NOMO-1 (cell line): ENCODE results near the gene TNS1.
"Not testable (repeated sequence)": the region's sequence is repeated elsewhere in the genome, so short reads cannot be mapped to it uniquely, and the experiment has no call there.

Experiments used
- DNase-seq, 2 experiments: peaks; one replicate each; lab custom pipeline; 2025; ENCODE audit not compliant: unreplicated experiment in 2 of 2; lab: John Stamatoyannopoulos, UW

The TNS1 gene

DNA sequence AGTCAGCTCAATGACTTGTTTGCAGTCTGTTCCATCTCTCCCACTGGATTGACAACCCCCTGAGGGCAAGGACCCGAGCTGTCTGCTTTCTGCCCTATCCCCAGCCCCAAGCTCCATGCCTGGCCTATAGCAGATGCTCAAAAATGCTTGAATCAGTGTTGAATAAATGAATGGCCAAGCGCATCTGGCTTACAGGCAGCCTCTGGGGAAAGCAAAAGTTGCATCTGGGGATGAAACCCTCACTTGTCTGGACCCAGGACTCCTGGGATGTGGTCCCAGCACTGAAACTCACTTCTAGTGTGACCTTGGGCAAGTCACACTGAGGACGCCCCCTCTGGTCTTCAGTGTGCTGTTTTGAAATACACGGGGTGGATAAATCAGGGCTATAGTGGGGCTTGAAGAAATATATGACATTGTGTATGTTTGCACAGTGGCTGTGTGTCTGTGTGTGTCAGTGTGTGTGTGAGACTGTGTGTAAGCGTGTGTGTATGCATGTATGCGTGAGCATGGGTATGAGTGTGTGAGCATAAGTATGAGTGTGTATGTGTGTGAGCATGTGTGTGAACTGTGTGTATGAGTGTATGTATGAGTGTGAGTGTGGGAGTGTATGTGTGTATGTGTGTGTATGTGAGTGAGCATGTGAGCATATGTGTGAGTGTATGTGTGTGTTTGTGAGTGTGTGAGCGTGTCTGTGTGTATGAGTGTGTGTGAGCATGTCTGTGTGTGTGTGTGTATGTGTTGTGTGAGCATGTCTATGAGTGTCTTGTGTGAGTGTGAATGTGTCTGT lies 27.8 kb upstream of the TNS1 start:
- DNase-seq = no peak

DNA sequence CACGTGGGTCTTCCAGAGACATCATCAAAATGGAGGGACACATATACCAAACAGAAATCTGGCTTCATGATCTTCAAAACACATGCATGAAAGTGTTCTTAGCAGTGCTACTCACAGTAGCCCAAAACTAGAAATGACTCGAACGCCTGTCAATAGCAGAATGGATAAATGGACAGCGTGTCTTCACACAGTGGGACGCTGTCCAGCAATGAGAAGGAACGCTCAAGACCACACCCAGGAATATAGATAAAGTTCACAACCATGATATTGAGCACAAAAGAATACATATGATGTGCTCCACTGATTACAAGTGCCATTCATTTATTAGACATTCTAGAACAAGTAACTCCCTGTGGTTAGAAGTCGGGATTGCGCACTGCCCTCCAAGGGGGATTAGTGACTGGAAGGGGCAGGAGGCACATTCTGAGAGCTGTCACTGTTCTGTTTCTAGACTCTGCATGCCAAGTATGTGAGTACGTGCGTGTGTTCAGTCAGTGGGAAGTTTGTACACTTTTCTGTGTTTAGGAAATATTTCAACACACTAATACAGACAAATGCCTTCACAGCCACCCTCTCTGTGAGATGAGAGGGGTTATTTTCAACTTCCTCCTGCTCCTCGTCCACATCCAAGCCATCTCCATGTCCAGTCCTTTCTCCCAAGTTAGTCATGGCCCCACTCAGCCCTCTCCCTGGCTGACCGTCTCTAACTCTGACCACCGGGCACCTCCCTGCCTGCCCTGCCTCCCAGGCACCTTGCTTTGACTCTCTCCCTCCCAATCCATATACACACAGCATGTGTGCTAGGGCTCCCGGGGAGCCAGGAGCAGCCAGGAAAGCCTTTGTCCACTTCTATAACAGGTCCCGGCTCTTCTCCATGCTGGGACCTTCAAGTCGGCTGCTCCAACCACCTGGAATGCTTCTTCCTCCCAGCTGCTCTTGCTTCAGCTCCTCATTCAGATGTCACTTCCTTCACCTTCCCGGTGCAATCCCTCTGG lies 26.9 kb upstream of the TNS1 start:
- DNase-seq = no peak

DNA sequence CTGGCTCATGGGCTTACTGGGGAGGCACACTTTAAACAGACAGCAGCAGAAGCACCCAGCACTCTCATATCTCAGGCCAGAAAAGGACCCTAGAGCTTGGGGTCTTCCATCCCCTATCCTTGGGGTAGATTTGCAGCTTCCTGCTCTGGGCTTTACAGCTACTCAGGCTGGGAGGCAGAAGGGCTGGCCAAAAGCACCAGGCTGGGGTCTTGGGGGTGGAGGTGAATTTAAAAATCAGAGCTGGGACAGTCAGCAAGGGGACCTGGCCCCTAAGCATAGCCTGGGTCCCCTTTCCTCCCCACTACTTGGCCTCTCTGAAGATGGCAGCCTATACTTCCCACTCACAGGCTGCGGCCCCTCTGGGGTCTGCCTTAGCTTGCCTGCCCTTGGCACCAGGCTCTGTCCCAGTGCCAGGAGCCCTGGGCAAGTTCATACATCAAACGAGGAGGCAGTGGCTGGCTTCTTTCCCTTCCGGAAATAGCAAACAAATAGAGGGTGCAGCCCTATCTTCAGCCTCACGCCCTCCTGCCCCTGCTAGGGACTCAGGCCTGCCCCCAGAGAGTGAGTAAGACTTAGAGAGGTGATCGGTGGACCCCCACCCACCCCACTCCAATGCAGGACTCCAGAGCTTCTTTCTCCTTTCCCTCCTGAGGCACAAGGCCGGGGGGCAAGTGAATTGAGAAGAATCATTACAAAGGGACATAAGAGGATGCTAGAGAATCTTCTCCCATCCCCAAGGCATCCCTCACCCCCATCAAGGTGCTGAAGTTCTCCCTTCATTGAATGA lies 26.0 kb upstream of the TNS1 start:
- no peak for DNase-seq

DNA sequence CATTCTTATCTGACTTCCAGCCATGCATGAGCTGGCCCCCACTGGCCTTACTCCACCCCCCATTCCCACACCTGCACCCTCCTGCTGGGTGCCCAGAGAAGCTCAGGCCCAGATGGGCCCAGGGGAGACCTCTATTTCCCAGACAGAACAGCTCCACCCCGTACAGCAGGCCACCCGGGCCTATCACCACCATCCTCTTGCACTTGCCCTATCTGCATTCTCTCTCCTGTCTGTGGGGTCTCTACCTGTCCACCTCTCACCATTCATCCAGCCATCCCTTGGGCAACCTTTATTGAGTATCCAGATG lies 25.3 kb upstream of the TNS1 start:
- no peak for DNase-seq

DNA sequence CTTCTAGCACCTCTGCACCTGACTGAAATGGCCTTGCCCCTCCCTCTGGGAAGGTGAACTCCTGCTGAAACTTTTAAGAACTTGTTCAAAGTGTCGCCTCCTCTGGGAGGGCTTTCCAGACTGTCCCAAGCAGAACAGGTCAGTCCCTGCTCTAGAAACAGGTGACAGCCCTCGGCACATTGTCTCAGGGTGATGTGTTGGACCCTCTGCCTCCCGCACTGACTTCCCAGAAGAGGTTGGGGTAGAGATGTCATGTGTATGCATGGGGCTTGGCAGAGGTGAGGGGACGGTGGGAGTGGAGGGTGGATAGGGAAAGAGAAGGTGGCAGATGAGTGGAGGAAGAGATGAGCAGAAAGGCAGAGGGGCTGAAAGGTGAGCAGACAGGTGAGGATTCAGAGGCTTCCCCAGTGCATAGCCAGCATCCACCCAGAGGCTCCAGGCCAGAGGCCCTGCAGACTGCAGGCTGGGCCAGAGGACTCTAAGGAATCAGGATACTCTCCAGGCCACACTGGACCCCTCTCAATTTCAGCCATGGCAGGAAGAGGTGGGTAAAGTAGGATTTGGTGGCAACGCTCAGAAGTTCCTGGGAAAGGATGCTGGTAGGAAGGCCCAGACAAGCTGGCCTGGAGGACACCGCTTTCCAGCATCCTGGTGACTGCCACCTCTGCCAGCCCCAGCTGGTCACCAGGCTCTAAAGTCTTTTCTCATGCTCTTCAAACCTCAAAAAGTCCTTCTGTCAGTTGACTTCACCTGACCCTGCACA lies 24.8 kb upstream of the TNS1 start:
- DNase-seq = no peak

DNA sequence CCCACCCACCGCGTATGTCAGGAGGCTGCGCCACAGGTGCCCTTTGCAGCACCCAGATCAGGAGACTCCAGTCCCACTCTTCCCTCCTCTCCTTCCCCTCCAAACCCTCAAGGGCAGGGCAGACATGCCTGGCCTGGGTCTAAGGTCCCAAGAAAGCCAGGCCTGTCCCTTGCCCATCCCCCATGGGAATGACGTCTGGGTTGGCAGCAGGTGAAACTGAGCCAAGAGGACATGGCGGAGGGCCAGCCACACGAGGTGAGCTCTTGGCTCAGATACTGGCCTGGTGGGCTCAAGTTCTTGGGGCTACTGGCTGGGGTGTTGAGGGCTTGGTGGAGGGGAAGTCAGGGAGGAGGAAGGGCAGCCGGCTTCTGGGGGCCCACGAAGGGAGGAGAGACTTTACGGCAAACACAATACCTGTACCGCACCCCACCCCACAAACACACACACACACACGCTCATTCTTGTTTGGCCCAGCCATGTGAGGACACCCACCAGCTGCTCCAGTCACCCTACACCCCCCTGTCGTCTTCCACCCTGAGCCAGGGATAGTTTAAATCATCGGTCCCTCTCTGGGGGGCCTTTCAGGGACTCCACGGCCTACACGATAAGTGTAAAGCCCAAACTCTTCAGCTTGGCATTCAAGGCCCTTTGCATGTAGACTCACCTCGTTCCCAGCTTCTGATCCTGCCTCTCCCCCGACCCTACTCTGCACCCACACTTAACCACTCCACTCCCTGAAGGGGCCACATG lies 24.1 kb upstream of the TNS1 start:
- DNase-seq = no peak

DNA sequence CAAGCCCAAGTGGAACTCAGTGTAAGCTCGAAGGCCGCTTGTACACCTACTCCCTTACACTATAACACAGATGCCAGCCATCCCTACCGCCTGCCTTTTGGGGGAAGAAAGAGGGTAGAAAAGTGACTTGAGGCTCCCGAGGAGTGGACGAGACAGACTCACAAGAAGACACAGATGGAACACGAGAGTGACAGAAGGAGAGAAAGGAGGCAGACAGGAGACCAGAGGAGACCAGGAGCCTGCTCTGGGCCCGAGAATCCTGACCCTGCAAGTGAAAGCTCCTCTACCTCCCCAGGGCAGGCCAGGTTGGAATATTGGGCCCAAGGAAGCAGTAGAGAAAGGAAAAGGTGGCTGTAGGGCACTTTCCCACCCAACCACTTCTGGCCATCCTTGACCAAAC lies 23.4 kb upstream of the TNS1 start:
- DNase-seq = no peak

DNA sequence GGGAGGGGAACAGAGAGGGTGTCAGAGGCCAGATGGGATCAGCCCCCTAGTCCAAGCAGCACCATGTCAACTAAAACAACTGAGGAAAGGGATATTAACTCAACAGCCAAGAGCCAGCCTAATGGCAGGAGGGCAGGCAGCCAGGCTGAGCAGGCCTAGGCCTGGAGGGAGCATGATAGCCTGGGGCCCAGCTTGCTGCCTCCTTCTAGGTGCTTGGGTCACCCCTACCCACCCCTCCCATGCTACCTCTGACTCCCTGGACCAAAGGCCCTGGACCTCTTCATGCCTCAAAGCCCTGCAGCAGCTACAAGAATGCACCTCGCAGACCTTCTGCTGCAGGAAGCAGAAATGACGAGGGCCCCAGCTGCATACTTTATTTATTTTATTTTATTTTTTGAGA lies 22.1 kb upstream of the TNS1 start:
- DNase-seq = no peak

DNA sequence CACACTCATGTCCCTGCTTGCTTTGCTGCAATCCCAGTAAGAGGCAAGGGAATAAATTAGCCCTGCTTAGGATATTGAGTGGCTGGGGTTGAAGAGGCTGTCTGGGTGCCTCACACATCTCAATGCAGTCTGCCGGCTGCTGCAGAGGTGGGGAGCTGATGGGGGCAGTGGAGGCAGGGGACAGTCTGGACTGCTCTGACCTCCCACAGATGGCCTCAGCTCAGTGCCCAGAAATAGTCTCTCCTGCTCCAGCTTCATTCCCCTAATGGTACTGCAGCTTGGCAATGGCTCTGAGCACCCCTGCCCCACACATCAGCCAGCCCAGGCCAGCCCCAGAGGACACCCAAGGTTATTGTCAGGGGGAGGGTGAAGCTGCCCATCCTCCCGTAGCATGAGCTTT lies 21.5 kb upstream of the TNS1 start:
- DNase-seq = no peak

DNA sequence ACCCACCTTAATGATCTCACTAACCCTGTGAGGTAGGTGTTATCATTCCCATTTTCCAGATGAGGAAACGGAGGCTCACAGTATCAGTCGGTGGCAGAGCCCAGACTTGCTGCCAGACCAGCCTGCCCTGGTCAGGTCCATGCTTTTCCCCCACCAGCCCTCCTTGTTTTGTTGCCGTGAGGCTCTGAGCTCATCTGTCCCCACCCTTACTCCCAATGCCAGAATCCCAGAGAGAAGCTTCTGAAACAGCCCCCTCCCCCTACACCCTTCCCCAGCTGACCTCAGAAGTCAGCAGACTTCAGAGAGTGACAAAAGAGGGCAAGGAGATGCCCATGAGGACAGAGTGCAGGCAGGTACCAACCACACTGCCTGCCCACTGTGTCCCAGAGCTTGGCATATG lies 20.8 kb upstream of the TNS1 start:
- no peak for DNase-seq

DNA sequence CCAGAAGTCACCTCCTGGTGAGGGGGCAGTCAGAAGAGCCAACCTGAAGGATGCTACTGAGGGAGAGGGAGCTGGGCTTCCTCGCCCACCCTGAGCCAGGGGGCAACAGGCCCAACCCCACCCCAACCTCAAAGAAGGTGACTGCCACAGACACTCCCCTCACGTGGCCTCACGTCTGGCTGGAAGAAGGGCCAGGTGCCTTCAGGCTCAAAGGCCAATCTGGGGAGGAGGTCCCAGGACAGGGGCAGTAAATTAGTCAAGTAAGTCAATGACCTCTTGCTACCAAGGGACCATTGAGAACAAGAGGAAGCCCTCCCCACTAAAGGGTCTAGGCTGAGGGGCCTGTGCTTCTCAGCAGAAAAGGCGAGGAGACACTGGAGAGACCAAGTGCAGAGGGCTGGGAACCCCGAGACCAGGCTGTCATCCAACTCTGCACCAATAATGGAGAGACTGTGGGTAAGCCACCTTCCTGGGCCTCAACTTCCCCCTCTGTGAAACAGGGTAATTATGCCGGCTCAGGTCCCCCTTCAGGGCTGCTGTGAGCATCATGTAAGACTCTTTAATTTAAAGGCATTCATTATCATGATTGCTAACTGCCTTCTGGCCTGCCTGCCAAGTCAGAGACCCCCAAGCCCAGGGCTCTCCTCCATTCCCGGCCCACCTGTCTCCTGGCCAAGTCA lies 20.2 kb upstream of the TNS1 start:
- DNase-seq = no peak

DNA sequence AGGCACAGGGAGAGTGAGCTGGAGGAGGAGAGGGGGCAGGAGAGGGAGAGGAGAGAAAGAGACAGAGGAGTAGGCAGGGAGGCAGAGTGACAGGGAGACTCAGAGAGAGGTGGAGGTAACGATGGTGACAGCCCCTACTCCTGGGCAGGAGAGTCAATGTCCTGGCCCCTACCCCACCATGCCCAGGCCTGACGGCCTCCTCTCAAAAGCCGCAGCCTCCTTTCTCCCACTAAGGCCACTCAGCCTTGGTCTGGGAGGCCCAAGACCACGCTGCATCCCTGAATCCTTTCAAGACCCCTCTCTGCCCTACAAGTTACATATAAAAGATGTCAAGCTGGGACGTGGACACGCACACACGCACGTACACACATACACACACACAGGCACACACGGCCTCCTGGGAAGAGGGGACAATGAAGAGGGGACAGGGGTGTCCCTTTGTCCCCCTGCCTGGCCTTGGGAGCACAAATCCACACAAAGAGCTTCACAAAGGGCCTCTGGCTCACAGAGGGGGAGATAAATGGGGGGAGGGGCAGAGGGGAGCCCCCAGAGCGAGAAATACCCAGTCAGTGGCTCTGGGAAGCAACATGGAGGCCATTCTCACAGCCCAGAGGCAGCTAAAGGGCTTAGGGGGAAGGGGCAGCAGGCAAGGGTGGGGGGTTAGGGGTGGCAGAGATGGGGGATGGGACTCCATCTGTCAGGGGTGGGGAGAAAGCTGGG lies 19.5 kb upstream of the TNS1 start:
- no peak for DNase-seq

DNA sequence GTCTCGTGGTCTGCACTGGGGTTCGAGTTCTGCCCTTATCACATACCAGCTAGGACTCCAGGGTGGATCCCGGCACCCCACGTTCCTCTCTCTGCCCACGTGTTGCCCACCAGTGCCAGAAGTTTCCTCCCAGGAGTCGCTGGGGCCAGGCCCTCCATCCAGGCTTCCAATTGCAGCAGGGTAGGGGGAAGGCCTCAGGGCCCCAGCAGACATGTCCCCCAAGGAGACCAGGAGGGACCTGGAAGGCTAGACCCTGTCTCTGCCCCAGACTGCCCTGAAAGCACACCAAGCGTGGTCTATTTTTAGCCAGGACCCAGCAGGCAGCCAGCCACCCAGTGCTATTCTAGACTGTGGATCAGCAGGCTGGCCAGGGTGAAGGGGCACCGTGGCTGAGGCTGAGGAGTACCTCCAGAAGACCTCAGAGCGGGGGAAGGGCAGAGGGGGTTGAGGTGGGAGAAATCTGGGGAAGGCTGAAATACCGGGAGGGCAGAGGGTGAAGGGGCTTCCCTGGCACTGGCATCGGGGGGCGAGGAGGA lies 18.8 kb upstream of the TNS1 start:
- DNase-seq = no peak

DNA sequence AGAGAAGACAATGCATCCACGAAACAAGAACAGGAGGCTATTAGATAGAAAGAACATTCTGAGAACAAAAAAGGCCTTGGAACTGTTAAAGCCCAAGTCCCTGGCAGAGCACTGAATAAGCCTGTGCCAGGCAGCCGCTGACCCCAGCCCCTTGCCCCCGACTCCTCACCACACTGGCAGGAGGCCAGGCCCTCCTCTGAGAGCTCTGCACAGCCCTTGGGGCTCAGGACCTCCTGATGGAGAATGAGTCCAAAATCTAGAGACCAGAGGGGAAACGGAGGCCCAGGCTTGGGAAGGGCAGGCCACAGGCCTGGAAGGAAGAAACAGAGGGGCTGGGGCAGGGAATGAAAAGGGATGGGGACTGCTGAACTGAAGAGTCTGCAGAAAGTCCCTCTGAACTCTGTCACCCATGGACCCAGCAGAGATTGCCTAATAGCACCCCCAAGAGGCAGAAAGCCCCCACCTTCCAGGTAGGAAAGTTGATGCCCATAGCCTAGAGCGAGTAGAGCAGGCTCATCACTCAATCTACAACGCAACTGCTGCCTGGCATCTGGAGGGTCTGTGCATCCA lies 18.3 kb upstream of the TNS1 start:
- DNase-seq = no peak

DNA sequence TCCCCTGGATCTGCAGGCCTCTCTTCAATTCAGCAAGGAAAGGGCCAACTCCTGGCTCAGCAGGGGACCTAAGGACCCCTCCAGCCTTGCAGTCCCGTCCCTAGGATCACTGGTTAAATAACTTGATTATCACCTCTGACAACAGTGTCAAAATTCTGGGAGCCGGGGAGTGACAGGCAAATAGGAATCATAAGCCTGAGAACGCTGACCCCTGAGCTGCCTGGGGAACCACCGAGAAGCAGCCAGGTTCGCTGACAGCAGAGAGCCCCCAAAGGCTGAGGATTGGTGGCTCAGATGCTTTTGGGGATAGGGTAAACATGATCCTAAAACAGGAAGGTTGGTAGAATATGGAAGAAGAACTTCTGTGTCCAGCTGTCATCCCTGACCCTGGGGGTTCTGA lies 17.5 kb upstream of the TNS1 start:
- no peak for DNase-seq

DNA sequence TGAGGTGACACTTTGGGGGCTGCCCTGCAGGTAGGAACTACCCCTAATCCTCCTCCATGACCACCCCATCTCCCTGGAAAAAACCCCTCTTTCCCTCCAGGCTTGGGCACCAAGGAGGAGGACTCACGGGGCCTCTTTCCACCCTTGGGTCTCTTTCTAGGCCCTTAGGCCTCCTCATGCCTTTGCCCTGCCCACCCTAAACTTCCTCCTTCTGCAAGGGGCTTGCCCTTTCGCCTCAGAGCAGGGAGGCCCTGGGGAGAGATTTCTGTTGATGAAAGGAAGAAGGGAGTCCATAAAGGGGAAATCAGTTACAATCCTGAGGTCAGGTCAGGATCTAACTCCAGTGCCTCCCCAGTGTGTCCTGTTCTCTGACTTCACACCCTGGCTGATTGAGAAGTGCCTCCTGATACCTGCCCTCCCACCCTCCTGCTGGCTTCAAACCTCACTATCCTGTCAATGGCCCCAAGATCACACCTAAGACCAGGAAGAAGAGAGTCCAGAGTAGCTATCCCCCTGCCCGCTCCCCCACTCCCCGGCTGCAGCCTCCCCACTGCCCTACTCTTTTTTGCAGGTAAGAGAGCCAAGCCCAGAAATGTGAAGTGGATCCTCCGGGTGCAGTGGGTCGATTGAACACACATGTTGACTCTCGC lies 16.7 kb upstream of the TNS1 start:
- peak; percentile 74 to 87 for DNase-seq

DNA sequence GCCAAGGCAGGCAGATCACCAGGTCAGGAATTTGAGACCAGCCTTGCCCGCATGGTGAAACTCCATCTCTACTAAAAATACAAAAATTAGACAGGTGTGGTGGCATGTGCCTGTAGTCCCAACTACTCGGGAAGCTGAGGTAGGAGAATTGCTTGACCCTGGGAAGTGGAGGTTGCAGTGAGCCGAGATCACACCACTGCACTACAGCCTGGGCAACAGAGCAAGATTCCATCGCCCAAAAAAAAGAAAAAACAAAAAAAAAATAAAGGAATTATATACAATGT lies 16.0 kb upstream of the TNS1 start:
- DNase-seq = not testable (repeated sequence)
